K562 (cell line): ENCODE data around the gene KNCN. TPM values are rescaled to one million over a fixed set of nuclear protein-coding genes. Genes with fewer than 3 reads are reported as not detected.

ENCODE experiments used
- ATAC-seq: fragments of 200-7000 bp; cut with Tn5 transposase; 3 replicates; pipeline ENCODE4 v1.9.1; 2020; ENCODE audit warnings: moderate library complexity
- BruUV-seq: library from RNA; stranded (reverse); fragments of 400-500 nt; replicated peaks from 2 replicates; lab custom pipeline; 2021; lab: Mats Ljungman, UMichigan
- CTCF ChIA-PET: fragments of 300-600 bp; formaldehyde crosslinking; extraction: SDS; loops from one replicate; lab custom pipeline; 2021; ENCODE audit warnings: low intra/inter-chr PET ratio; lab: Yijun Ruan, JAX
- POLR2A ChIA-PET: fragments of 300-600, 350-650 bp; sonication (Branson Sonifier 250); formaldehyde crosslinking; extraction: SDS; loops from one replicate; lab custom pipeline; 2021; ENCODE audit warnings: antibody characterized with exemption, inconsistent platforms; lab: Yijun Ruan, JAX
- DNase-seq, 4 experiments: peaks; one replicate each; pipeline versions ENCODE4 v3.0.0 to v3.0.0-alpha.2; 2011 to 2018; ENCODE audit warnings: low spot score in 3 of 4, mixed read lengths in 3 of 4; ENCODE audit errors: extremely low read depth in 1 of 4
- FAIRE-seq: peaks from 2 replicates; lab custom pipeline; 2011; peaks lifted over from hg19 to GRCh38; lab: Jason Lieb, UNC
- H2AFZ ChIP-seq: 2 replicates; pipeline ENCODE4 v1.6.0; 2011; ENCODE audit warnings: low read depth, low read length, control low read depth, inconsistent platforms
- H3K27ac ChIP-seq: fragments of 200-600 bp; 3 replicates; pipeline ENCODE4 v1.8.0; 2011; ENCODE audit warnings: low read depth, mild to moderate bottlenecking, control low read depth, inconsistent platforms, low read length, moderate library complexity, mixed read lengths; ENCODE audit errors: extremely low read depth
- H3K27me3 ChIP-seq, 2 experiments: fragments of 300-600 bp in 1 of 2; 2 replicates in 1 of 2; 3 replicates in 1 of 2; pipeline versions ENCODE4 v1.6.0 to v1.8.0; 2011; ENCODE audit warnings: inconsistent platforms in 2 of 2, low read length in 2 of 2, mild to moderate bottlenecking in 1 of 2, mixed read lengths in 1 of 2, moderate library complexity in 1 of 2; ENCODE audit not compliant: control insufficient read depth in 2 of 2, insufficient read depth in 2 of 2
- H3K36me3 ChIP-seq: fragments of 300-600 bp; 3 replicates; pipeline ENCODE4 v1.8.0; 2011; ENCODE audit warnings: mild to moderate bottlenecking, low read length, inconsistent platforms; ENCODE audit not compliant: control insufficient read depth, insufficient read depth
- H3K4me1 ChIP-seq, 2 experiments: fragments of 200-600 bp in 1 of 2; replicated peaks in 1 of 2; 2 replicates in 1 of 2; 3 replicates in 1 of 2; pipeline versions ENCODE4 v1.5.1 to v1.8.0; 2011; ENCODE audit warnings: inconsistent platforms in 2 of 2, low read length in 2 of 2, mild to moderate bottlenecking in 1 of 2, mixed read lengths in 1 of 2, moderate library complexity in 1 of 2; ENCODE audit not compliant: control insufficient read depth in 2 of 2, insufficient read depth in 2 of 2
- H3K4me2 ChIP-seq: 2 replicates; pipeline ENCODE4 v1.6.1; 2011; ENCODE audit warnings: low read length, control low read depth, inconsistent platforms, mixed read lengths; ENCODE audit not compliant: insufficient read depth
- H3K4me3 ChIP-seq: fragments of 200-600 bp; sonication (generic), shearing (Covaris generic); 2 replicates; pipeline ENCODE4 v1.5.1; 2016; ENCODE audit warnings: control low read depth, inconsistent platforms
- H3K79me2 ChIP-seq: fragments of 200-600 bp; 3 replicates; pipeline ENCODE4 v1.8.0; 2011; ENCODE audit warnings: low read length, inconsistent platforms; ENCODE audit not compliant: control insufficient read depth, insufficient read depth
- H3K9ac ChIP-seq, 2 experiments: 2 replicates each; pipeline versions ENCODE4 v1.6.0 to v1.6.1; 2011; ENCODE audit warnings: low read depth in 2 of 2, low read length in 2 of 2, control low read depth in 1 of 2, inconsistent platforms in 1 of 2, mild to moderate bottlenecking in 1 of 2, mixed read lengths in 1 of 2; ENCODE audit not compliant: insufficient read depth in 1 of 2
- H3K9me1 ChIP-seq: one replicate; pipeline ENCODE4 v1.6.0; 2011; ENCODE audit warnings: inconsistent platforms, mild to moderate bottlenecking, low read length, moderate library complexity; ENCODE audit not compliant: control insufficient read depth, insufficient read depth
- H3K9me3 ChIP-seq: replicated peaks from 2 replicates; pipeline ENCODE4 v1.5.1; 2011; ENCODE audit warnings: low read depth, low read length, inconsistent platforms; ENCODE audit not compliant: control insufficient read depth, insufficient read depth
- H4K20me1 ChIP-seq: replicated peaks from 2 replicates; pipeline ENCODE4 v1.6.1; 2011; ENCODE audit warnings: low read length, inconsistent platforms, mixed read lengths; ENCODE audit not compliant: control insufficient read depth, insufficient read depth
- NR4A1 ChIP-seq, 2 experiments: fragments of 250-450 bp in 1 of 2; fragments of 450-650 bp in 1 of 2; sonication (Bioruptor Pico) in 1 of 2; IDR thresholded peaks; 2 replicates each; pipeline versions ENCODE4 v1.4.0 to v1.6.1; 2016 to 2020; ENCODE audit warnings: mild to moderate bottlenecking in 2 of 2, missing compliant biosample characterization in 1 of 2, missing genetic modification characterization in 1 of 2, moderate library complexity in 1 of 2
- RAD21 ChIP-seq, 2 experiments: fragments of 250-450 bp in 1 of 2; fragments of 450-650 bp in 1 of 2; sonication (Bioruptor Pico) in 1 of 2; formaldehyde crosslinking in 1 of 2; IDR thresholded peaks in 1 of 2; conservative IDR thresholded peaks in 1 of 2; 2 replicates each; pipeline versions ENCODE4 v1.4.0 to v1.8.0; 2020 to 2022; ENCODE audit warnings: mild to moderate bottlenecking in 2 of 2, moderate library complexity in 1 of 2
- ZBED1 ChIP-seq: IDR thresholded peaks from 2 replicates; pipeline ENCODE4 v1.6.1; 2014
- ZBTB17 ChIP-seq: fragments of 450-650 bp; formaldehyde crosslinking; IDR thresholded peaks from 2 replicates; pipeline ENCODE4 v1.4.0; 2020; ENCODE audit warnings: mild to moderate bottlenecking
- ZNF184 ChIP-seq: sonication (generic); formaldehyde crosslinking; IDR thresholded peaks from 2 replicates; pipeline ENCODE4 v1.5.0; 2020; ENCODE audit warnings: missing genetic modification reagents
- ZNF780A ChIP-seq: fragments of 250-450 bp; sonication (Bioruptor Pico); IDR thresholded peaks from 2 replicates; pipeline ENCODE4 v1.5.0; 2021; ENCODE audit warnings: mild to moderate bottlenecking
- WGBS: fragments of 100-300 bp; shearing (Covaris generic); methylation state at CpG from one replicate; pipeline ENCODE4 v1.1.6; 2016; ENCODE audit warnings: low coverage, mixed read lengths; ENCODE audit not compliant: insufficient coverage; ENCODE audit errors: missing lambda C conversion rate; 5-methylcytosine and 5-hydroxymethylcytosine counted together
- in situ Hi-C: fragments of 300-500 bp; cut with MboI; formaldehyde crosslinking; loops from 4 replicates; pipeline ENCODE4 v1.15.0; 2018; ENCODE audit warnings: inconsistent platforms, mixed read lengths
- intact Hi-C: fragments of 100-400 bp; cut with micrococcal nuclease; formaldehyde crosslinking; loops from 2 replicates; pipeline ENCODE4 v1.14.2; 2022
- polyA plus RNA-seq, 8 experiments: library from polyadenylated mRNA; depleted of rRNA in 4 of 8; stranded (reverse) in 5 of 8; unstranded in 3 of 8; fragments of >200 nt; fragmentation: Nextera tagmentation in 2 of 8; fragmentation: Illumina TruSeq in 1 of 8; extraction: Ambion mirVana in 2 of 8; extraction: Trizol in 1 of 8; gene quantifications; 2 replicates each; pipeline versions ENCODE4 v1.2.1 to v1.2.3, GENCODE V29; 2011 to 2014; ENCODE audit warnings: inconsistent platforms in 1 of 8, missing spikeins in 1 of 8
- total RNA-seq, 7 experiments: library from RNA; depleted of rRNA in 6 of 7; stranded (reverse); fragments of >200 nt in 6 of 7; fragmentation: Illumina TruSeq in 2 of 7; extraction: Trizol in 2 of 7; gene quantifications; 2 replicates each; pipeline versions ENCODE4 v1.2.1 to v1.2.3, GENCODE V29; 2011 to 2021; ENCODE audit warnings: low replicate concordance in 1 of 7

The KNCN gene
- total and polyA plus RNA-seq, 9 of the 15 experiments (the other 6 are each of a cell fraction or from before 2014, with no cell fraction given): not detected

DNA sequence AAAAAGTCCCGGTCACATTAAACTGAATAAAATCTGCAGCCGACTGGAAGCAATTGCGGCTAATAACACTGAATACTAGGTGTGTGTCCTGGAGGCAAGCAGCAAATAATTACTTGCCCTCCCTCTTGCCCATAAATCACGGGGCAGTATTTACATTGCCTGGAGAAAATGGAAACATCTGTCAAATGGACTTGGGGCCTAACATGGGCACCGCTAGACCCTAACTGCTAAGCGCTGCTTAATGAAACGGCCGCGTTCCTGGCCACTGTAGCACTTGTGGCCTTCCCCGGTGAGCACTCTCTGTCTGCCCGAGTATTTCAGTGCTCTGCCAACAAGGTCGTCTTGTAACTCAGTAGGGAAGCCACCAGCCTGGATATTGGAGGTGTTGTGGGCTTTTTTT is 23.9 kb upstream of the KNCN start (continued):
- TF ChIP-seq RAD21 (CRISPR knock-in tag; conservative IDR thresholded peaks at IDR 0.05 in 1 of 2, IDR thresholded peaks at IDR 0.05 in 1 of 2) (no peak), ZBED1 (no peak), ZBTB17 (CRISPR knock-in tag) (no peak), ZNF184 (CRISPR knock-in tag) (no peak)

DNA sequence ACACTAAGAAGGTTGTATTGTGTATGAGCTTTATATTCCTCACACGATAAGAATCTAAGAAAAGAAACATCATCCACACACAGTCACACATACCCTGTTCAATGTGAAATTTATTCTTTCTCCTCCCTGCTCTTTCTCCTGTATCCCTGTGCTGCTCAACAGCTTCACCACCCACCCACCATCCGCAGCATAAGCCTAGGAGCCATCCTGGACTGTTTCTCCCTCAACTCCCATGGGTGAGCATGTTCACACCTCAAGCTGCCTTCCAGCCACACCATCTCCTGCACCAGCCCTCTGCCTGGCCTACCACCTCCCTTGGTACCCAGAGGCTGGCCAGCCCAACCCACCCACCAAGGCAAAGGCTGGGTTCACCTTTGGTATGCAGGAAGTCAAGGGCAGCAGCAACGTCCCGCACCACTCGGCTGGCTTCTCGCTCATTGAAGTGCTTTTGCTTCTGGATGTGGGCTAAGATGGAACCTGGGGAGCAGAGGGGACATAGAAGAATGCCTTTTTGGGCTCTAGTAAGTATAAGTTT is 20.3 kb upstream of the KNCN start:
- no peaks in the 10 kb centered on the region; a peak in 2 of 5 replicates for H3K4me1 ChIP-seq
- H3K9ac ChIP-seq: peak overlapping the region in 1 of 2 experiments; percentile 77; a peak in 2 of 4 replicates
- in situ Hi-C loops: no loop called here
- H3K36me3 ChIP-seq: peaks cover 11% of the 10 kb centered on the region; the same call in 2 of the 3 replicates
- H3K27ac ChIP-seq: no peak overlapping the region
- H3K9me3 ChIP-seq: no peaks in the 10 kb centered on the region
- POLR2A ChIA-PET: interaction anchor here (0.8 to 1.4 kb wide), 4 partner anchors 10 to 24 kb away, joined by 4 to 8 read pairs (median 4); no protein-coding TSS in a partner anchor
- no peaks in the 10 kb centered on the region for H3K9me1 ChIP-seq
- no peak for FAIRE-seq
- no TSS peak for BruUV-seq
- no peak overlapping the region for H2AFZ ChIP-seq
- no peak for ATAC-seq
- WGBS: 86% methylated on average over 6 of the region's 6 CpGs
- intact Hi-C loops: no loop called here
- CTCF ChIA-PET: no interaction called here
- H3K4me2 ChIP-seq: no peak overlapping the region
- H4K20me1 ChIP-seq: no peaks in the 10 kb centered on the region
- TF ChIP-seq ZNF780A: no peak
- no peak for TF ChIP-seq NR4A1 (CRISPR knock-in tag; IDR thresholded peaks at IDR 0.05)
- no peak for TF ChIP-seq NR4A1 (tag; IDR thresholded peaks at IDR 0.05)
- H3K79me2 ChIP-seq: no peaks in the 10 kb centered on the region
- no peaks in the 10 kb centered on the region for H3K27me3 ChIP-seq
- no peak for DNase-seq
- no peak overlapping the region for H3K4me3 ChIP-seq
